H1 (cell line): Measurements from ENCODE around the gene UNC93A. TPM values are rescaled to one million over a fixed set of nuclear protein-coding genes. Genes with fewer than 3 reads are reported as not detected.

ENCODE experiments used
- CHD7 ChIP-seq: fragments of 300-600 bp; sonication (generic); IDR thresholded peaks from 2 replicates; pipeline ENCODE4 v1.7.1; 2012; ENCODE audit warnings: low read length, moderate library complexity, mild to moderate bottlenecking, inconsistent platforms; ENCODE audit not compliant: insufficient replicate concordance
- FOSL1 ChIP-seq: IDR thresholded peaks from 2 replicates; pipeline ENCODE4 v1.6.1; 2011; ENCODE audit warnings: mild to moderate bottlenecking, low read depth, low read length, moderate library complexity; ENCODE audit not compliant: insufficient read depth
- KDM1A ChIP-seq: fragments of 200-600, 300-600 bp; sonication (generic); IDR thresholded peaks from 2 replicates; pipeline ENCODE4 v1.7.1; 2016; ENCODE audit warnings: mild to moderate bottlenecking, low read length, borderline replicate concordance
- KDM4A ChIP-seq: IDR thresholded peaks from one replicate; pipeline ENCODE4 v1.7.1; 2012; ENCODE audit warnings: low read depth, mild to moderate bottlenecking, moderate library complexity, low read length, inconsistent platforms; ENCODE audit not compliant: severe bottlenecking
- MAX ChIP-seq: IDR thresholded peaks from 2 replicates; pipeline ENCODE4 v1.6.1; 2012; ENCODE audit warnings: inconsistent platforms
- NRF1 ChIP-seq: IDR thresholded peaks from 2 replicates; pipeline ENCODE4 v1.6.1; 2011; ENCODE audit warnings: mild to moderate bottlenecking, low read depth, low read length, improper control_type of control experiment
- RAD21 ChIP-seq, 2 experiments: IDR thresholded peaks in 1 of 2; conservative IDR thresholded peaks in 1 of 2; 2 replicates each; pipeline ENCODE4 v1.6.1; 2011; ENCODE audit warnings: low read depth in 2 of 2, low read length in 2 of 2, improper control_type of control experiment in 1 of 2, inconsistent platforms in 1 of 2, mild to moderate bottlenecking in 1 of 2, moderate library complexity in 1 of 2
- SIRT6 ChIP-seq: IDR thresholded peaks from one replicate; pipeline ENCODE4 v1.7.1; 2012; ENCODE audit warnings: low read length, inconsistent platforms
- SRF ChIP-seq: IDR thresholded peaks from 2 replicates; pipeline ENCODE4 v1.6.1; 2011; ENCODE audit warnings: mild to moderate bottlenecking, low read depth, low read length, moderate library complexity
- polyA plus RNA-seq, 7 experiments: library from polyadenylated mRNA; depleted of rRNA in 3 of 7; stranded (reverse) in 5 of 7; unstranded in 2 of 7; fragments of >200 nt in 5 of 7; fragments of 200-250 nt in 2 of 7; gene quantifications; 1 replicate in 5 of 7; 2 replicates in 1 of 7; 4 replicates in 1 of 7; pipeline versions ENCODE4 v1.2.1 to v1.2.3, GENCODE V29; 2011 to 2013; ENCODE audit warnings: missing spikeins in 2 of 7, mixed read lengths in 2 of 7
- total RNA-seq: library from RNA; stranded (reverse); fragmentation: NEBNext Ultra II Directional; extraction: Animal tissue kit (Norgen Biotek cat#: 25700); gene quantifications from 2 replicates; pipeline ENCODE4 v1.2.1, GENCODE V29; 2021

The UNC93A gene
- total and polyA plus RNA-seq, 2 of the 8 experiments (the other 6 are each of a cell fraction or from before 2014, with no cell fraction given): 0.39 TPM; not detected in 1

GRCh38 chr6:167338541-167339117, 47.5 kb downstream of the UNC93A start (continued):
- TF ChIP-seq CHD7 (no peak), KDM4A (no peak), RAD21 (IDR thresholded peaks at IDR 0.05 in 1 of 2, conservative IDR thresholded peaks at IDR 0.05 in 1 of 2; ENCODE audit: low read depth in 2 of 2, low read length in 2 of 2) (peak; percentile 23 to 28; a peak in 3 of 4 replicates), FOSL1 (no peak), MAX (0 out of 2 replicates have a peak, but pooled peaks have one; percentile 33), NRF1 (no peak), SIRT6 (no peak), SRF (no peak), KDM1A (no peak)
